ENCODE results near the gene NANOS3. TPM values are rescaled to one million over a fixed set of nuclear protein-coding genes. Genes with fewer than 3 reads are reported as not detected.

The NANOS3 gene
- total RNA-seq, 1 experiment from 2014 or later: not detected

DNA sequence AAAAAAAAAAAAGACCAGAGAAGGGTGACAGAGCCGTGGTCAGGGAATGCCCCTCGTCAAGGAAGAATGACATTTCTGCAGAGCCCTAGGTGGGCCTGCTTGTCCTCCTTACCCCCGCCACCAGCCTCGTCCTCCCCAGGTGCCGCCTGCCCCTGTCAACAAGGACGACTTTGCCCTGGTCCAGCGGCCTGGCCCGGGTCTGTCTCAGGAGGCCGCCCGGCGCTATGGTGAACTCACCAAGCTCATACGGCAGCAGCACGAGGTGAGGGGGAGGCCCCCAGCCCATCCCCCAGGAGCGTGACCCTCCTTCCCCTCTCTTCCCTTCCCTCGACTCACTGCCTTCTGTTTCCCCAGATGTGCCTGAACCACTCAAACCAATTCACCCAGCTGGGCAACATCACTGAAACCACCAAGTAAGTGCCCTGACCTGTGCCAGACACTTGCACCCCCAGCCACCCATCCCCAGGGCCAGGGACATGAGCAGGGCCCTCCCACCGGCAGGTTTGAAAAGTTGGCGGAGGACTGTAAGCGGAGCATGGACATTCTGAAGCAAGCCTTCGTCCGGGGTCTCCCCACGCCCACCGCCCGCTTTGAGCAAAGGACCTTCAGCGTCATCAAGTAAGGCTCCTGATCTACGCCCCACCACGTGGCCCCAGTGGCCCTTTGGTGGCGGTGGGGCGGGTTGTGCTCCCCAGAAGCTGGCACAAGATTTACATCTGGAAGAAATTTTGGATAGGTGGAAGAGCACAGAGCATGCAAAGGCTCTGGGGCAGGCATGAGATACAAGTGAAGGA, 46.5 kb downstream of the NANOS3 start:
- POLR2A ChIA-PET: no interaction called here
- ATAC-seq (no peak), DNase-seq (ENCODE audit: low read depth, low spot score) (no peak)
- Histone ChIP-seq H3K9me3 (ENCODE audit: control insufficient read depth in 1 of 2, insufficient read depth in 1 of 2, low read depth in 1 of 2, low read length in 2 of 2) (peaks cover 0 to 6% of the 10 kb centered on the region in 2 experiments; a peak in 1 of 4 replicates), H3K4me2 (ENCODE audit: low read length) (no peak overlapping the region), H4K20me1 (ENCODE audit: insufficient read depth) (no peaks in the 10 kb centered on the region), H3K9ac (ENCODE audit: low read length) (no peak overlapping the region), H3K9me2 (ENCODE audit: insufficient read depth) (no peaks in the 10 kb centered on the region), H2AFZ (ENCODE audit: low read depth, low read length, poor library complexity, severe bottlenecking) (no peak overlapping the region), H3K36me3 (ENCODE audit: control insufficient read depth in 1 of 2, insufficient read depth in 2 of 2, low read length in 2 of 2) (peaks cover 15 to 35% of the 10 kb centered on the region in 2 experiments), H3K79me2 (ENCODE audit: insufficient read depth, low read length) (no peaks in the 10 kb centered on the region), H3K27ac (ENCODE audit: low read depth, low read length) (no peak overlapping the region), H3K4me3 (replicated peaks in 1 of 2; ENCODE audit: low read depth in 1 of 2, low read length in 2 of 2) (no peak overlapping the region), H3K4me1 (ENCODE audit: control insufficient read depth in 1 of 2, insufficient read depth in 2 of 2, low read length in 2 of 2) (no peaks in the 10 kb centered on the region), H3K27me3 (ENCODE audit: insufficient read depth, low read length) (no peaks in the 10 kb centered on the region)
- no TSS peak for BruUV-seq (replicated peaks)
- CTCF ChIA-PET: no interaction called here
- no peak for TF ChIP-seq SRF (IDR thresholded peaks at IDR 0.05; ENCODE audit: low read depth)
- TF ChIP-seq, protein P1, sequence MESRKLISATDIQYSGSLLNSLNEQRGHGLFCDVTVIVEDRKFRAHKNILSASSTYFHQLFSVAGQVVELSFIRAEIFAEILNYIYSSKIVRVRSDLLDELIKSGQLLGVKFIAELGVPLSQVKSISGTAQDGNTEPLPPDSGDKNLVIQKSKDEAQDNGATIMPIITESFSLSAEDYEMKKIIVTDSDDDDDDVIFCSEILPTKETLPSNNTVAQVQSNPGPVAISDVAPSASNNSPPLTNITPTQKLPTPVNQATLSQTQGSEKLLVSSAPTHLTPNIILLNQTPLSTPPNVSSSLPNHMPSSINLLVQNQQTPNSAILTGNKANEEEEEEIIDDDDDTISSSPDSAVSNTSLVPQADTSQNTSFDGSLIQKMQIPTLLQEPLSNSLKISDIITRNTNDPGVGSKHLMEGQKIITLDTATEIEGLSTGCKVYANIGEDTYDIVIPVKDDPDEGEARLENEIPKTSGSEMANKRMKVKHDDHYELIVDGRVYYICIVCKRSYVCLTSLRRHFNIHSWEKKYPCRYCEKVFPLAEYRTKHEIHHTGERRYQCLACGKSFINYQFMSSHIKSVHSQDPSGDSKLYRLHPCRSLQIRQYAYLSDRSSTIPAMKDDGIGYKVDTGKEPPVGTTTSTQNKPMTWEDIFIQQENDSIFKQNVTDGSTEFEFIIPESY (IDR thresholded peaks at IDR 0.05; ENCODE audit: extremely low read depth, insufficient replicate concordance, low read length): no peak
- no peak for TF ChIP-seq ELF1 (IDR thresholded peaks at IDR 0.05; ENCODE audit: borderline replicate concordance, low read depth)
- TF ChIP-seq, protein P2, sequence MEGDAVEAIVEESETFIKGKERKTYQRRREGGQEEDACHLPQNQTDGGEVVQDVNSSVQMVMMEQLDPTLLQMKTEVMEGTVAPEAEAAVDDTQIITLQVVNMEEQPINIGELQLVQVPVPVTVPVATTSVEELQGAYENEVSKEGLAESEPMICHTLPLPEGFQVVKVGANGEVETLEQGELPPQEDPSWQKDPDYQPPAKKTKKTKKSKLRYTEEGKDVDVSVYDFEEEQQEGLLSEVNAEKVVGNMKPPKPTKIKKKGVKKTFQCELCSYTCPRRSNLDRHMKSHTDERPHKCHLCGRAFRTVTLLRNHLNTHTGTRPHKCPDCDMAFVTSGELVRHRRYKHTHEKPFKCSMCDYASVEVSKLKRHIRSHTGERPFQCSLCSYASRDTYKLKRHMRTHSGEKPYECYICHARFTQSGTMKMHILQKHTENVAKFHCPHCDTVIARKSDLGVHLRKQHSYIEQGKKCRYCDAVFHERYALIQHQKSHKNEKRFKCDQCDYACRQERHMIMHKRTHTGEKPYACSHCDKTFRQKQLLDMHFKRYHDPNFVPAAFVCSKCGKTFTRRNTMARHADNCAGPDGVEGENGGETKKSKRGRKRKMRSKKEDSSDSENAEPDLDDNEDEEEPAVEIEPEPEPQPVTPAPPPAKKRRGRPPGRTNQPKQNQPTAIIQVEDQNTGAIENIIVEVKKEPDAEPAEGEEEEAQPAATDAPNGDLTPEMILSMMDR (IDR thresholded peaks at IDR 0.05 in 2 of 3, conservative IDR thresholded peaks at IDR 0.05 in 1 of 3; ENCODE audit: borderline replicate concordance in 1 of 3, insufficient read depth in 1 of 3, low read depth in 2 of 3, low read length in 2 of 3): no peak
- TF ChIP-seq JUND (IDR thresholded peaks at IDR 0.05): no peak
- TF ChIP-seq CBX3 (IDR thresholded peaks at IDR 0.05; ENCODE audit: low read depth): no peak
- no peak for TF ChIP-seq REST (IDR thresholded peaks at IDR 0.05; ENCODE audit: low read depth)
- TF ChIP-seq TCF7L2 (IDR thresholded peaks at IDR 0.05; ENCODE audit: borderline replicate concordance, extremely low read depth, insufficient read depth, insufficient read length): no peak
- no peak for TF ChIP-seq ZNF274 (IDR thresholded peaks at IDR 0.05; ENCODE audit: low read depth, low read length)
- TF ChIP-seq YY1 (IDR thresholded peaks at IDR 0.05; ENCODE audit: extremely low read depth, insufficient replicate concordance, low read depth, low read length): no peak
- TF ChIP-seq, protein P3, sequence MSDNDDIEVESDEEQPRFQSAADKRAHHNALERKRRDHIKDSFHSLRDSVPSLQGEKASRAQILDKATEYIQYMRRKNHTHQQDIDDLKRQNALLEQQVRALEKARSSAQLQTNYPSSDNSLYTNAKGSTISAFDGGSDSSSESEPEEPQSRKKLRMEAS (IDR thresholded peaks at IDR 0.05): no peak
- TF ChIP-seq RAD21 (IDR thresholded peaks at IDR 0.05; ENCODE audit: low read depth): no peak
- TF ChIP-seq POLR2A (IDR thresholded peaks at IDR 0.05; ENCODE audit: borderline replicate concordance, extremely low read depth, insufficient read depth, insufficient read length): no peak
- no peak for TF ChIP-seq SP1 (IDR thresholded peaks at IDR 0.05; ENCODE audit: low read depth)
- no peak for TF ChIP-seq ZFX (IDR thresholded peaks at IDR 0.05)
- TF ChIP-seq EGR1 (IDR thresholded peaks at IDR 0.05; ENCODE audit: low read depth): no peak
- no peak for TF ChIP-seq CEBPB (IDR thresholded peaks at IDR 0.05; ENCODE audit: low read depth)
- TF ChIP-seq POLR2AphosphoS5 (IDR thresholded peaks at IDR 0.05; ENCODE audit: low read depth, low read length): no peak
- TF ChIP-seq EZH2phosphoT487 (IDR thresholded peaks at IDR 0.05; ENCODE audit: borderline replicate concordance): no peak
- no peak for TF ChIP-seq EZH2 (IDR thresholded peaks at IDR 0.05)
- intact Hi-C loops (cut with micrococcal nuclease): no loop called here
- RAD21 ChIA-PET (ENCODE audit: low non-redundant PET in 1 of 2, low total read pairs in 2 of 2, uncharacterized antibody in 2 of 2, unreplicated experiment in 2 of 2): no interaction called here
